ENCODE results near the gene TMEM270. TPM values are rescaled to one million over a fixed set of nuclear protein-coding genes. Genes with fewer than 3 reads are reported as not detected.
"Not testable (repeated sequence)": the region's sequence is repeated elsewhere in the genome, so short reads cannot be mapped to it uniquely, and the experiment has no call there.

The TMEM270 gene, protein sequence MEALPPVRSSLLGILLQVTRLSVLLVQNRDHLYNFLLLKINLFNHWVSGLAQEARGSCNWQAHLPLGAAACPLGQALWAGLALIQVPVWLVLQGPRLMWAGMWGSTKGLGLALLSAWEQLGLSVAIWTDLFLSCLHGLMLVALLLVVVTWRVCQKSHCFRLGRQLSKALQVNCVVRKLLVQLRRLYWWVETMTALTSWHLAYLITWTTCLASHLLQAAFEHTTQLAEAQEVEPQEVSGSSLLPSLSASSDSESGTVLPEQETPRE
- not detected for polyA plus RNA-seq (2013, experiment 1 of 2)
- not detected for polyA plus RNA-seq (2013, experiment 2 of 2)

DNA sequence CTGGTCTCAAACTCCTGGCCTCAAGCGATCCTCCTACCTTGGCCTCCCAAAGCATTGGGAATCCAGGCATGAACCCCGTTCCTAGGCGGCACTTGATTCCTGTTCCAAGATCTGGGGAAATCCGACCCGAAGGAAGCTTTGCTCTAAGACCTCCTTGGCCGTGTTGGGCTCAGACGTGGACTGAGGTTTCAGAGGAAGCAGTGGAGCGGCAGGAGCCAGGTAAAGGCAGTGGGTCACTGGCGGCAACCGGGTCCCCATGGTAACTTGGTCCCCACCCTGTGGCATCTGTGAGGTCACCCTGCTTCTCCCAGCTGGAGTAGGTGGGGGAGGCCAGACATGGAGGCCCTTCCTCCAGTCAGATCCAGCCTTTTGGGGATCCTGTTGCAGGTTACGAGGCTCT lies at the start of gene TMEM270:
Gene TMEM270, plus strand, starts transcription at position 301 of the 400 bp plus-strand sequence. Its CDS starts 36 bp downstream, at position 337.
- Histone ChIP-seq H3K9me3 (ENCODE audit: control insufficient read depth, low read length) (peaks cover 5% of the 10 kb centered on the region), H3K4me1 (ENCODE audit: control insufficient read depth, insufficient read depth, low read length, poor library complexity, severe bottlenecking) (no peaks in the 10 kb centered on the region), H3K27ac (ENCODE audit: low read depth, low read length, severe bottlenecking) (no peak within 1 kb of the TSS), H3K4me3 (ENCODE audit: extremely low read depth, insufficient read depth, low read length, poor library complexity, severe bottlenecking) (no peak within 1 kb of the TSS), H3K36me3 (ENCODE audit: control insufficient read depth, insufficient read depth, low read length) (no peaks in the 10 kb centered on the region)
- WGBS, 2 experiments (ENCODE audit: insufficient coverage in 2 of 2): 92 to 93% methylated on average over 10 of the region's 11 CpGs

DNA sequence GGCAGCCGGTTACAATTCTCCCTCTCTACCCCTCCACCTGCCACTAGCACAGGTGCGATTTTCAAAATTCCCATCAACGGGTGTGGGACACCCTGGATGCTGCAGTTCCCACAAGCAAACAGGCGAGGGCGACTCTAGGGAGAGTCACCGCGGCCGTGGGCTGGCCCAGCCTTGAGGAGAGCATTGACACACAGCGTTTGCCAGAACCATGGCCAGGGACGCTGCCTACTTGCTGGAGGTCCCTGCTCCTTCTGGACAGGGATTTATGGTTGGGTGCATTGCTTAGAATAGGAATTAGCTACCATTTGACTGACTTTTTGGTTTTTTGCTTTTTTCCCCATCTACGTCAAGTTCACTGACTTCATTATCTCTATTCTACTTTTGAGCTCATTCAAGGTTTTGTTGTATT lies 49.2 kb upstream of the TMEM270 start:
- Histone ChIP-seq H3K27ac (ENCODE audit: low read depth, low read length, severe bottlenecking) (no peak overlapping the region), H3K4me3 (ENCODE audit: extremely low read depth, insufficient read depth, low read length, poor library complexity, severe bottlenecking) (no peak overlapping the region), H3K4me1 (ENCODE audit: control insufficient read depth, insufficient read depth, low read length, poor library complexity, severe bottlenecking) (peaks cover 3% of the 10 kb centered on the region), H3K36me3 (ENCODE audit: control insufficient read depth, insufficient read depth, low read length) (no peaks in the 10 kb centered on the region), H3K9me3 (ENCODE audit: control insufficient read depth, low read length) (no peaks in the 10 kb centered on the region)
- 0 to 3% methylated on average over 7 to 10 of the region's 11 CpGs for WGBS, 2 experiments (ENCODE audit: insufficient coverage in 2 of 2)

DNA sequence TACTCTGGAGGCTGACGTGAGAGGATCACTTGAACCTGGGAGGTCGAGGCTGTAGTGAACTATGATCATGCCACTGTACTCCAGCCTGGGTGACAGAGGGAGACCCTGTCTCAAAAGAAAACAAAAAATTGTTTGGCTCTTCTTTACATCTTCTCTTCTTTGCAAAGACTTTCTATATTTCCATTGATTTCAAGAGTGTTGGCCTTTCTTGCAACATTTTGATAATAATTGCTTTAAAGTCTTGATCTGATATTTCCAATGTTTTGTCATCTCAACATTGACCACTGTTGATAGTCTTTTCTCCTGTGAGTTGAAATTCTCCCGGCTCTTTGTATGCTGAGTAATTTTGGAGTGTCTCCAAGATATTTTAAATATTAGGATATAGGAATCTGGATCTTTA lies 48.0 kb upstream of the TMEM270 start:
- H3K36me3 ChIP-seq (ENCODE audit: control insufficient read depth, insufficient read depth, low read length): no peaks in the 10 kb centered on the region
- H3K9me3 ChIP-seq (ENCODE audit: control insufficient read depth, low read length): no peaks in the 10 kb centered on the region
- H3K4me3 ChIP-seq (ENCODE audit: extremely low read depth, insufficient read depth, low read length, poor library complexity, severe bottlenecking): no peak overlapping the region
- WGBS, 2 experiments (ENCODE audit: insufficient coverage in 2 of 2): 85 to 100% methylated on average over 2 of the region's 3 CpGs
- no peak overlapping the region for H3K27ac ChIP-seq (ENCODE audit: low read depth, low read length, severe bottlenecking)
- H3K4me1 ChIP-seq (ENCODE audit: control insufficient read depth, insufficient read depth, low read length, poor library complexity, severe bottlenecking): peaks cover 3% of the 10 kb centered on the region

DNA sequence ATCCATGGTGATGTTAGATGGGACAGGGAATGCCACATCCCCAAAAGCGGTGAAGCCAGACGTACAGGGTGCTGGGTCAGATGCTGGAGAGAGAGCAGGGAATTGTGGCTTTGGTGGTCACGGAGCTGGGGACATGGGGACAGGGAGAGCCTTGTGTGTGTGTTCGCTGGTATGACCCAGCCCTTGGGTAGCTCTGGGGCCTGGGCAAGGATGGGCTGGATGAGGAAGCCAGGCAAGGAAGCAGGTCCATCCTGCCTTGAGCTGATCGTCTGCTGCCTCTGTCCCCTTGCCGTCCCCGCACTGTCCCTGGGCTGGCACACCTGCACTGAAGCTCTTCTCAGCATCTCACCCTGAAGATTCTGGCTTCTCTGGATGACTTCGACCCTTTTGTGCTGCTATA lies 45.5 kb upstream of the TMEM270 start:
- Histone ChIP-seq H3K4me3 (ENCODE audit: extremely low read depth, insufficient read depth, low read length, poor library complexity, severe bottlenecking) (no peak overlapping the region), H3K9me3 (ENCODE audit: control insufficient read depth, low read length) (no peaks in the 10 kb centered on the region), H3K4me1 (ENCODE audit: control insufficient read depth, insufficient read depth, low read length, poor library complexity, severe bottlenecking) (no peaks in the 10 kb centered on the region), H3K27ac (ENCODE audit: low read depth, low read length, severe bottlenecking) (no peak overlapping the region), H3K36me3 (ENCODE audit: control insufficient read depth, insufficient read depth, low read length) (no peaks in the 10 kb centered on the region)
- 92 to 95% methylated on average over 7 of the region's 8 CpGs for WGBS, 2 experiments (ENCODE audit: insufficient coverage in 2 of 2)

DNA sequence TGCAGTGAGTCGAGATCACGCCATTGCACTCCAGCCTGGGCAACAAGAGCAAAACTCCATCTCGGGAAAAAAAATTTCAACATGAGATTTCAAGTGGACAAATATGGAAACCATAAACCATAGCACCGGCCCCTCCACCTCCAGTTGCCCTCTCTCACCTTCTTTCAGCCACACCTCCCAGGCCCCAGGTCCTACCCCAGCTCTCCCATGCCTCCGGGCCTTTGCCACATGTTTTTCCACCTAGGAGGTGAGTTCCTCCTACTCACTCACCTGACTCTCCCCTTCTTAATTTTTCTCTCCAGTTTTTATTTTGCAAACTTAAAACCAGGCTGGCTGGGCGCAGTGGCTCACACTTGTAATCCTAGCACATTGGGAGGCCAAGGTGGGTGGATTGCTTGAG lies 43.8 kb upstream of the TMEM270 start:
- no peaks in the 10 kb centered on the region for H3K9me3 ChIP-seq (ENCODE audit: control insufficient read depth, low read length)
- 93% methylated on average over 5 of the region's 6 CpGs for WGBS, 2 experiments (ENCODE audit: insufficient coverage in 2 of 2)
- H3K4me3 ChIP-seq (ENCODE audit: extremely low read depth, insufficient read depth, low read length, poor library complexity, severe bottlenecking): no peak overlapping the region
- no peaks in the 10 kb centered on the region for H3K36me3 ChIP-seq (ENCODE audit: control insufficient read depth, insufficient read depth, low read length)
- H3K4me1 ChIP-seq (ENCODE audit: control insufficient read depth, insufficient read depth, low read length, poor library complexity, severe bottlenecking): no peaks in the 10 kb centered on the region
- H3K27ac ChIP-seq (ENCODE audit: low read depth, low read length, severe bottlenecking): no peak overlapping the region

DNA sequence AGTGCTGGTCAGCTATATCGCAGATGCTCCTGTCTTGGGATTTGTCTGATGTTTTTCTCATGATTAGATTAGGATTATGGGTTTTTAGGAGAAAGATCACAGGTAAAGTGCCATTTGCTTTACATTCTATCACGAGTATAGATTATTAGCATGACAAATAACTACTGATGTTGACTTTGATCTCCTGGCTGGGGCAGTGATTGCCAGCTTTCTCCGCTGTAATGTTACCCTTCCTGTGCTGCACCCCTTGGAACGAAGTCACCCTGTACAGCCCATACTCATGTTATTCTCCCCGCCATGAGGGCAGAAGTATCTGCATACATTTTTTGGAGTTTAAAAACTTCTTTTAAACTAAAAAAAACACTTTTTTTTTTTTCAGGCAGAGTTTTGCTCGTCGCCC lies 40.9 kb upstream of the TMEM270 start:
- Histone ChIP-seq H3K36me3 (ENCODE audit: control insufficient read depth, insufficient read depth, low read length) (no peaks in the 10 kb centered on the region), H3K4me1 (ENCODE audit: control insufficient read depth, insufficient read depth, low read length, poor library complexity, severe bottlenecking) (peaks cover 17% of the 10 kb centered on the region), H3K27ac (ENCODE audit: low read depth, low read length, severe bottlenecking) (no peak overlapping the region), H3K4me3 (ENCODE audit: extremely low read depth, insufficient read depth, low read length, poor library complexity, severe bottlenecking) (no peak overlapping the region), H3K9me3 (ENCODE audit: control insufficient read depth, low read length) (no peaks in the 10 kb centered on the region)
- 93 to 96% methylated on average over 4 to 5 of the region's 7 CpGs for WGBS, 2 experiments (ENCODE audit: insufficient coverage in 2 of 2)

DNA sequence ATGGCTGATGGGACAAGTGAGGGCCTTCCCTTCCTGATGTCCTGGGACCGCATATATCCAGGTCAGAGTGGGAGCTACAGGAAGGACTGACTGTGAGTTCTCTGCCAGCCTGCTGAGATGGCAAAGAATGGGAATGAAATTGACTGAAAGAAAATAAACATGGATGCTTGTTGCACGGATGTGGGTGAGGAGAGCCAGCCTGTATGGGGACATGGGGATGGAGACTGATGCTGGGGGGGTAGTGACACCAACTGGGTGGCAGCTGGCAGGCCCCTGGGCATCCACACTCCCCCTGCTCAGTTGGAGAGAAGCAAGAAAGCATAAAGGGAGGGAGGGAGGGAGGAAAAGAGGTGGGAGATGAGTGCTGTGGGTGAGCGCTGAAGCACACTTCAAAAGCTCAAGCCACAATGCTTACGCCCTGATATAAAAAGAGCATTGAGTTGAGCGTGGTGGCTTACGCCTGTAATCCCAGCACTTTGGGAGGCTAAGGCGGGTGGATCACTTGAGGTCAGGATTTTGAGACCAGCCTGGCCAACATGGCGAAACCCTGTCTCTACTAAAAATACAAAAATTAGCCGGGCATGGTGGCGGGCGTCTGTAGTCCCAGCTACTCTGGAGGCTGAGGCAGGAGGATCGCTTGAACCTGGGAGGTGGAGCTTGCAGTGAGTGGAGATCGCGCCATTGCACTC lies 39.2 kb upstream of the TMEM270 start:
- H3K4me1 ChIP-seq (ENCODE audit: control insufficient read depth, insufficient read depth, low read length, poor library complexity, severe bottlenecking): peaks cover 22% of the 10 kb centered on the region
- H3K27ac ChIP-seq (ENCODE audit: low read depth, low read length, severe bottlenecking); H3K9me3 ChIP-seq (ENCODE audit: control insufficient read depth, low read length); H3K4me3 ChIP-seq (ENCODE audit: extremely low read depth, insufficient read depth, low read length, poor library complexity, severe bottlenecking); H3K36me3 ChIP-seq (ENCODE audit: control insufficient read depth, insufficient read depth, low read length): not testable (repeated sequence)
- 80 to 92% methylated on average over 5 to 8 of the region's 14 CpGs for WGBS, 2 experiments (ENCODE audit: insufficient coverage in 2 of 2)

DNA sequence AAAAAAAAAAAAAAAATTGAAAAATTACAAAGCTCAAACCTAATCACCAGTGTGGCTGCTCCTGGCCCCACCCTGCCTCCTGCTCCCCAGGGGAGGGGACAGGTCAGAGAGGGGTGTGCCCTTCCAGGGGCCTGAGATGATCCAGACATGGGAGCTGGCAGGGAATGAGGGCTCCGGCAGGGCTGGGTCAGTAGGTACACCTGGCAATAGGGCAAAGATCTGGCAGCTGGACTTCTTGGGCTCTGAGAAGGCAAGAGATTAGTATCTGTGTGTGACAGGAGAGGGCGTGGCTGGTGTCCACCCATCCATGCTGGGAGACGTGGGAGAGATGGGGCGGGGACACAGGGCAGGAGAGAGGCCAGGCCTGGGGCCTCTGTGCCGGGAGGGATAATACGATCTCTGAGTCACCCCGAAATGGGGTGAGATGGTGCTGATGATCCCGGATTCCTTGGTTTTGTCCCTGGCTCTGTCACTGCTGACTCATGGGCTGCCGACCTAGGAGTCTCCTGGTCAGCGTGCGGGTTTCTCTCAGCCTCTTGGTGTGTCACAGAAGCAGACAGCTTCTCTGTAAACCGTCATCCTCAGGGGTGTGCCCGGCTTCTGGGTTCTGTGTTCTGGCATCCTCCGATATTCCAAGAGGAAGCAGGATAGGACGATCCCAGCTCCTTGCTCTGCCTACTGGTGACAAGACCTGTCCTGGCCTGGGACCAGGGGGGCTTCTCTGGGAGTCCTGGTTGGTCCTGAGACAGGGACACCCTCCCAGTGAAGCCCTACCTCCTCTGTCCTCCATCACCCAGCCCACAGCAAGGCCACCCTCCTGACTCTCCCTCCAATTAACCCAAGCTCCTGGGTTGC lies 38.4 kb upstream of the TMEM270 start:
- 51 to 62% methylated on average over 13 to 15 of the region's 15 CpGs for WGBS, 2 experiments (ENCODE audit: insufficient coverage in 2 of 2)
- Histone ChIP-seq H3K27ac (ENCODE audit: low read depth, low read length, severe bottlenecking) (peak overlapping the region; percentile 71), H3K36me3 (ENCODE audit: control insufficient read depth, insufficient read depth, low read length) (no peaks in the 10 kb centered on the region), H3K9me3 (ENCODE audit: control insufficient read depth, low read length) (no peaks in the 10 kb centered on the region), H3K4me3 (ENCODE audit: extremely low read depth, insufficient read depth, low read length, poor library complexity, severe bottlenecking) (no peak overlapping the region), H3K4me1 (ENCODE audit: control insufficient read depth, insufficient read depth, low read length, poor library complexity, severe bottlenecking) (peaks cover 28% of the 10 kb centered on the region)

DNA sequence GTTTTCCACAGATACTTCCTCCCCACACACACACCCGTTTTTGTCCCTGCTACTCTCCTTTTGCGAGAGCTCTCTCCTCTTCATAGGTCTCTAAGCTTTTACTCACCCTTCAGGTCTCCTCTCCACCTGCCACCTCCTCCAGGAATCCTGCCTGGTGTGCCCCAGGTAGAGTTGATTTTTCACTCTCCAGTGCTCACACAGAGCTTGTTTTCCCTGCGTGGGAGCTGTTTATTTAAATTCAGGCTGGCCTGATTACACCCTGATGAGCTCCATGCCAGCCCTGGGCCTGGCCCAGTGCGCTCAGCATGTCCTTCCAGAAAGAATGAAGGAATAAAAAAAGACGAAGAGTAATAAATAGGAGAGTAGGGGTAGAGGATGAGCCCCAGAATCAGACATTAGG lies 37.7 kb upstream of the TMEM270 start:
- 87 to 95% methylated on average over 5 of the region's 5 CpGs for WGBS, 2 experiments (ENCODE audit: insufficient coverage in 2 of 2)
- peak overlapping the region; percentile 71 for H3K27ac ChIP-seq (ENCODE audit: low read depth, low read length, severe bottlenecking)
- no peak overlapping the region for H3K4me3 ChIP-seq (ENCODE audit: extremely low read depth, insufficient read depth, low read length, poor library complexity, severe bottlenecking)
- no peaks in the 10 kb centered on the region for H3K36me3 ChIP-seq (ENCODE audit: control insufficient read depth, insufficient read depth, low read length)
- no peaks in the 10 kb centered on the region for H3K9me3 ChIP-seq (ENCODE audit: control insufficient read depth, low read length)
- peaks cover 33% of the 10 kb centered on the region for H3K4me1 ChIP-seq (ENCODE audit: control insufficient read depth, insufficient read depth, low read length, poor library complexity, severe bottlenecking)

DNA sequence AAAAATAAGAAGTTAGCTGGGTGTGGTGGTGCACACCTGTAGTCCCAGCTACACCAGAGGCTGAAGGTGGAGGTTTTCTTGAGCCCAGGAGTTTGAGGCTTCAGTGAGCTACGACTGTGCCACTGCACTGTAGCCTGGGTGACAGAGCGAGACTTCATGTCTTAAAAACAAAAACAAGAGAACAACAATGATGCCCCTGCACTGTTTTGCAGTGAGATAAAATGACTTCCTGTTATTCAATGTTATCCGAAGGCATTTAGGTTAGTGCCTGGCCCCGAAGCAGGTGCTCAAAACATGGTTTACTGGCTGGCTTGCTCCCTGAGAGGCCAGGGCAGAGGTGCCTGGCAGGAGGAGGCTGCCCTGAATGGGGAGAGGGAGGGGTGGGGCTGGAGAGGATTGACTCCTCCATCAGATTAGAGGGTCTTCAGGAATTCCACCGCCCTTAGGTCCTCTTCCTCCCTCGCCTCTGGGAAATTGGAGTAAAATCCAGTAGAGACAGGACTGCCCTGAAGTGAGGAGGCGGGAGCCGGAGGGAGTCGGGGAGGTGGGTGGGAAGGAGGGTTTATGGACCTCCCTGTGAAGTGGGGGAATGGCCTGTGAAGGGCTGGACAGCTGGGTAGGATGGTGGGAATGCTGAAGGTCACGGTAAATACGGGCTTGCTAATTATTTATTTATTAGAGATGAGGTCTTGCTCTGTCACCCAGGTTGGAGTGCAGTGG lies 36.9 kb upstream of the TMEM270 start:
- no peak overlapping the region for H3K27ac ChIP-seq (ENCODE audit: low read depth, low read length, severe bottlenecking)
- H3K4me3 ChIP-seq (ENCODE audit: extremely low read depth, insufficient read depth, low read length, poor library complexity, severe bottlenecking): no peak overlapping the region
- 80 to 94% methylated on average over 4 to 9 of the region's 11 CpGs for WGBS, 2 experiments (ENCODE audit: insufficient coverage in 2 of 2)
- no peaks in the 10 kb centered on the region for H3K36me3 ChIP-seq (ENCODE audit: control insufficient read depth, insufficient read depth, low read length)
- H3K4me1 ChIP-seq (ENCODE audit: control insufficient read depth, insufficient read depth, low read length, poor library complexity, severe bottlenecking): peaks cover 34% of the 10 kb centered on the region
- no peaks in the 10 kb centered on the region for H3K9me3 ChIP-seq (ENCODE audit: control insufficient read depth, low read length)

Data from mesodermal cell (in vitro differentiated cells).